HG03196 (cell line): Measurements from ENCODE around the gene LYPD6.
"Not testable (repeated sequence)": the region's sequence is repeated elsewhere in the genome, so short reads cannot be mapped to it uniquely, and the experiment has no call there.

Source experiments
- ATAC-seq: cut with Tn5 transposase; IDR thresholded peaks from one replicate; pipeline ENCODE4 v1.9.1; 2021; ENCODE audit not compliant: unreplicated experiment

Gene LYPD6

DNA sequence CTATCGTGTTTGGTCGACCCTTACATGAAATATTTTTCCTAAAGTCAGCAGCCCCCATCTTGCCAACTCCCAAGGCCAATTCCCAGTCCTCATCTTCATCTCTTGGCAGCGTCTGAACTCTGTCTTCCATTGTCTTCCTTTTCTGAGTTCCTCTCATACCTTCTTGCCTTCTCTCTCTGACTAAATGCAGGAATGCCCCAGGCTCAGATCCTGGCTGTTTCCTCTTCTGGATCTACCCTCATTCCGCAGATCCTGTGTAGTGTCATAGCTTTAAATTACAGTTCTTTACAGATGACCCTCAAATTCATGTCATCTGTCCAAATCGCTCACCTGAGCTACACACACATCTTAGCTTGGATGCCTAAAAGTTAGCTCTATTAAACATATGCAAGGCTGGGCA lies 162.5 kb downstream of the LYPD6 start:
- ATAC-seq = no peak

DNA sequence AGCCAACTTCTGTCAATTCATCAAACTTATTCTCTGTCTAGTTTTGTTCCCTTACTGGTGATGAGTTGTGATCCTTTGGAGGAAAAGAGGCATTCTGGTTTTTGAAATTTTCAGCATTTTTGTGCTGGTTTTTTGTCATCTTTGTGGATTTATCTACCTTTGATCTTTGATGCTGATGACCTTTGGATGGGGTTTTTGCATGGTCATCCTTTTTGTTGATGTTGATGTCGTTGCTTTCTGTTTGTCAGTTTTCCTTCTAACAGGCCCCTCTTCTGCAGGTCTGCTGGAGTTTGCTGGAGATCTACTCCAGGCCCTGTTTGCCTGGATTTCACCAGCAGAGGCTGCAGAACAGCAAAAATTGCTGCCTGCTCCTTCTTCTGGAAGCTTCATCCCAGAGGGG lies 168.8 kb downstream of the LYPD6 start:
- ATAC-seq = not testable (repeated sequence)

DNA sequence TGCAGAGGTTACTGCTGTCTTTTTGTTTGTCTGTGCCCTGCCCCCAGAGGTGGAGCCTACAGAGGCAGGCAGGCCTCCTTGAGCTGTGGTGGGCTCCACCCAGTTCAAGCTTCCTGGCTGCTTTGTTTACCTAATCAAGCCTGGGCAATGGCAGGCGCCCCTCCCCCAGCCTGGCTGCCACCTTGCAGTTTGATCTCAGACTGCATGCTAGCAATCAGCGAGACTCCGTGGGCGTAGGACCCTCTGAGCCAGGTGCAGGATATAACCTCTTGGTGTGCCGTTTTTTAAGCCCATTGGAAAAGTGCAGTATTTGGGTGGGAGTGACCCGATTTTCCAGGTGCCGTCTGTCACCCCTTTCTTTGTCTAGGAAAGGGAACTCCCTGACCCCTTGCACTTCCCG lies 176.4 kb downstream of the LYPD6 start:
- ATAC-seq = not testable (repeated sequence)

- no peak for ATAC-seq
Observed at GRCh38 chr2:149507974-149508373, 177.6 kb downstream of the LYPD6 start.

DNA sequence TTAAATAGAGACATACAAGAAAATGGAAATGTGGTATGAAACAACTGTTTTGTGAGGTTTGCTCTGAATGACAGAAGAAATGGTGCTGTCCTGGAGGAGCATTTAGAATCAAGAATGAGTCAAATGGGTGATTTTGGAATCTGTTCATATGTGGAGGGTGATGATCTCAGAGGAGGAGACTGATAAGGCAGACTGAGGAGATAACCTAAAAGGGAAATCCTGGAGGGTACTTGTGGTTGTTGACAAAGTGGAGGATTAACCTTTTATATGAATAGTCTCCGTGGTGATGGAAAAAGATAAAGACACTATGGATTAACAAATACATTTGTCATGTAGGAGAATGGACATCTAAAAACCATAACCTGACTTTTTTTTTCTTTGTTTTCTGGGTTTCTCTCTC lies 183.1 kb downstream of the LYPD6 start:
- no peak for ATAC-seq
